HK-2 (cell line): ENCODE data around the gene SLC12A5.

Source experiments
- DNase-seq: peaks from one replicate; pipeline ENCODE4 v3.0.0-alpha.2; 2018; ENCODE audit not compliant: unreplicated experiment

SLC12A5 gene

GRCh38 chr20:46006022-46006705 is 22.9 kb upstream of the SLC12A5 start:
- DNase-seq, result no peak

GRCh38 chr20:46006964-46007363 is 22.1 kb upstream of the SLC12A5 start:
- no peak for DNase-seq

- DNase-seq, result no peak
Measured at GRCh38 chr20:46007671-46008070, 21.3 kb upstream of the SLC12A5 start.

DNA sequence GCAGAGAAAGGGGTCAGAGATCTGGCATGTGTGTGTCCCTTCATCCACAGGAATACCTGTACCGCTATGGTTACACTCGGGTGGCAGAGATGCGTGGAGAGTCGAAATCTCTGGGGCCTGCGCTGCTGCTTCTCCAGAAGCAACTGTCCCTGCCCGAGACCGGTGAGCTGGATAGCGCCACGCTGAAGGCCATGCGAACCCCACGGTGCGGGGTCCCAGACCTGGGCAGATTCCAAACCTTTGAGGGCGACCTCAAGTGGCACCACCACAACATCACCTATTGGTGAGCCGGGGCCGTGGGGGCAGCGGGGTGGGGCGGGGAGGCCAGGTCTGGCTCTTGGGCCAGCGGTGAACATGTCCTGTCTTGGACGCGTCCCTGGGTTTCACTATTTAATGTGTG is 19.2 kb upstream of the SLC12A5 start:
- no peak for DNase-seq

- no peak for DNase-seq
Measured at GRCh38 chr20:46010491-46011391, 18.3 kb upstream of the SLC12A5 start.

GRCh38 chr20:46011631-46012482 is 17.2 kb upstream of the SLC12A5 start:
- peak; percentile 53 for DNase-seq

DNA sequence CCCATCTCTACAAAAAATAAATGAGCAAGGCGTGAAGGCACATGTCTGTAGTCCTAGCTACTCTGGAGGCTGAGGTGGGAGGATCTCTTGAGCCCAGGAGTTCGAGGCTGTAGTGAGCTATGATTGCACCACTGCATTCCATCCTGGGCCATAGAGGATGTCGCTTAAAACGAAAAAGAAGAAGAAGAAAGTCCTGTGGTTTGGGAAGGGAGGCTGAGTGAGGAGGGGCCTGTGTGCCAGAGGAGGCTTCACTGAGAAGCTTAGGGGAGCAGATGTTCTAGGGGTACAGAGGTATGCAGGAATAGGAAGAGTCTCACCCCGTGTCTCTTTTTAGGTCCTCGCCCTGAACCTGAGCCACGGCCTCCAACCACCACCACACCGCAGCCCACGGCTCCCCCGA is 16.1 kb upstream of the SLC12A5 start:
- no peak for DNase-seq

GRCh38 chr20:46013322-46013828 is 15.6 kb upstream of the SLC12A5 start:
- DNase-seq, result no peak

DNA sequence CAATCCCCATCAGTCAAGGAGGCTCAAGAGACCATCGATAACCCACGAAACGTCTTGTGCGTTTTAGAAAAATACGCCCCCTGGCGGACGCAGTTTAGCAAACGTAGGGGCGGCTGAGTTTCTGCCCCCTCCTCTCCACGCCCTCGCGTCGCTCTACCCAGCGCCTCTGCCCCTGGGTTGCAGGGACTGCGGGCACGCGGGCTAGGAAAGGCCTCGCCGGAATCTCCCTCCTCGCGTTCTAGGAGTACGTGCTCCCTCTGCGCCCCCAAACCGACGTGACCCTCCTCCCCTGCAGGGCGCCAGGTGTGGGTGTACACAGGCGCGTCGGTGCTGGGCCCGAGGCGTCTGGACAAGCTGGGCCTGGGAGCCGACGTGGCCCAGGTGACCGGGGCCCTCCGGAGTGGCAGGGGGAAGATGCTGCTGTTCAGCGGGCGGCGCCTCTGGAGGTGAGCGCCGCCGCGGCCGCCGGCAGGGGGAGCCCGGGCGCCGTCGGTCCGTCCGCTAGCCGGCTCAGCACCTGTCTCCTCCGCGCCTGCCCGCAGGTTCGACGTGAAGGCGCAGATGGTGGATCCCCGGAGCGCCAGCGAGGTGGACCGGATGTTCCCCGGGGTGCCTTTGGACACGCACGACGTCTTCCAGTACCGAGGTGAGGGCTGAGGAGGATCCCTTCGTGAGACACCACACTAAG is 15.0 kb upstream of the SLC12A5 start:
- DNase-seq, result peak; percentile 79

- no peak for DNase-seq
Measured at GRCh38 chr20:46014517-46015396, 14.3 kb upstream of the SLC12A5 start.

DNA sequence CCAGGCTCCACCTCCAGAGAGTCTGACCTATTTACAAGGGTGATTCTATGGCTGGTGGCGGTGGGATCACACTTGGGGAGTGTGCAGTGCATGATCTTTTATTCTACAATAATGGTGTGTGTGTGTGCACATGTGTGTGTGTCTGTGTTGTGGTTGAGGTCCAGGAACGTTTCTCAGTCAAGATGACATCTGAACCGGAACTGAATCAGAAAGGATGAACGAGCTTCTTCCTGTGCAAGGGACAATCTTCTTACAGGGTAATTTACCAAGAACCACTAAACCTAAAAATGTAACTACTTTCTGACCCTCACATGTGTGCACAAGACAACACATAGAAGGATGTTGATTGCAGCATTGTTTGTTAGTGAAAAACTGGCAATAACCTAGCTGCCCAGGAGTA is 11.7 kb upstream of the SLC12A5 start:
- DNase-seq, result no peak

DNA sequence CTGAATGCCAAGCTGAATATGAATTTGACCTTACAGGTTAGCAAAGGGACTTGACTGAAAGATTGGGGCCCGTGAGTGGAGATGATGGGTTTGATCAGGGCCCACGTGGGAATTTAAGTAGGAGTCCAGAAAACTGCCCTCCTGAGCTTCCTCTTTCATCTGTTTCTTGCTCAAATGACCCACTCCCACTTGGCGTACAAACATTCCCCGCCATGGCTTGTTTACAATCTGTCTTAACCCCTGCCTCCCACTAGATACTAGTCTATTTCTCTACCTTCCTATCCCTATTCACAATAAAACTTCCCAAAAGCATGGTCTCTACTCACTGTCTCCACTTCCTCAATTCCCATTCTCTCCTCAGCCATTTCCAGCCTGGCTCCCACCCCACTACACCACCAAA is 10.9 kb upstream of the SLC12A5 start:
- no peak for DNase-seq

GRCh38 chr20:46018611-46019010 is 10.4 kb upstream of the SLC12A5 start:
- no peak for DNase-seq

DNA sequence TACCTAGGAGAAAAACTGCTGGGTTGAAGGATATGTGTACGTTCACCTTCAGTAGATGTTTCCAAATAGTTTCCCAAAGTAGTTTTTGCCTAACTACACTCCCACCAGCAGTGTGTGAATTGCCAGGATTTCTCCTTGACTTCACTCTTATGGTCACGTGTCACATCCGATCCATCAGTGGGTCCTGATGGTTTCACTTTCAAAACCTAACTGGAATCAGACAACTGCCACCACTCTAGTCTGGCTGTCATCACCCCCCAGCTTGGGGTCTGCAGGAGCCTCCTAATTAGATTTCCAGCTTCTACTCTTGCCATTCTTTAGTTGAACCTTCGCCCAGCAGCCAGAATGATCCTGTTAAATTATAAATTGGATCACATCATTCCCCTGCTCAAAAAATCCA is 8.5 kb upstream of the SLC12A5 start:
- DNase-seq, result no peak

DNA sequence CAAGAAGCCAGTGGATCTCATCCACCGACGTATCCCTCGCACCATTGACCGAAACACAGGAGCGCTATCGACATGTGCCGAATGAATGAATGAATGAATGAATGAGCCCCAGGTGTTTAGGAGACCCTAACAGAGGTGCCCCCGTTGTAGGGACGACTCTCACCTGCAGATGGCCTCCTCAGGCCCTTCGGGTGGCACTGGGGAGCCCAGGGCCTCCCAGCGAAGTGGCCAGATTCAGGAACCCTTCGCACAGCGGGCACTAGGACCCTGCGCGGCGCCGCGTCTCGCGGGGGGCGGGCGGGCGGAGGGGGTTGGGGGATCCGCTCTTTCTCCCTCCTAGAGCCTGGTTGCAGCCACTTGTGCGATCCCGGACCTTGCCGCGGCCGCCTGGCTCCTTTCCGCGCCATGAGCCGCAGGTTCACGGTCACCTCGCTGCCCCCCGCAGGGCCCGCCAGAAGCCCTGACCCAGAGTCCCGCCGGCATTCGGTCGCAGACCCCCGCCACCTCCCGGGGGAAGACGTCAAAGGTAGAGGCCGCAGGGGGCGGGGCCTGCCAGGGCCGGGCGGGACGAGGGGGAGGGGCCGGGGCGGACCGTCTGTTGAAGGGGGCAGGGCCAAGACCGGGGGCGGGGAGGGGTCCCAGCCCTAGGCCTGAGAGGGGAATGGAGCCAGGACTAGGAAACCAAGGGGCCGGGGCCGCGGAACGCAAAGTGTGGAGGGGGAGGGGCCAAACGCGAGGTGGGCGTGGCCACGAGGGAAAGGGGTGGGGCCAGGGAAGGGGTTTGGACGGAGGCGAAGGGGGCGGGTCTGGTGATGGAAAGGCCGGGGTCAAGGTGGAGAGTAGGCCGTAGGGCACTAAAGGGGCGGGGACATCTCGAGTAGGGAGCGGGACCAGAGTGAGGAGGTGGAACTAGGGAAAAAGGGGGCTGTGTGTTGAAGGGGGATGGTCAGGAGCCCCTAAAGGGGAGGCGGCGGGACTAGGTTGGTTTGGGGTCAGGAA is 7.4 kb upstream of the SLC12A5 start:
- peak; percentile 85 for DNase-seq

- peak; percentile 88 for DNase-seq
Measured at GRCh38 chr20:46022411-46023147, 6.4 kb upstream of the SLC12A5 start.

- no peak for DNase-seq
Measured at GRCh38 chr20:46023148-46023484, 5.9 kb upstream of the SLC12A5 start.

GRCh38 chr20:46023999-46024398 is 5.0 kb upstream of the SLC12A5 start:
- peak; percentile 46 for DNase-seq

GRCh38 chr20:46025376-46025783 is 3.6 kb upstream of the SLC12A5 start:
- no peak for DNase-seq
